ENCODE measurements around the gene POLR3GL. TPM values are rescaled to one million over a fixed set of nuclear protein-coding genes. Genes with fewer than 3 reads are reported as not detected.
"Not testable (repeated sequence)": the region's sequence is repeated elsewhere in the genome, so short reads cannot be mapped to it uniquely, and the experiment has no call there.

POLR3GL gene
- total RNA-seq, 1 donor from 2014 or later = 15.5 TPM

GRCh38 chr1:146021622-146022402 lies 57.3 kb downstream of the POLR3GL start, which contains the start of gene HJV:
Gene HJV (minus strand): TSS chr1:146021735. CDS start chr1:146020231, 1,504 bp downstream.
- no peak for DNase-seq (ENCODE audit: low read depth, low spot score)
- no peaks in the 10 kb centered on the region for H3K9me3 Mint-ChIP-seq
- no peaks in the 10 kb centered on the region for H3K36me3 Mint-ChIP-seq (ENCODE audit: low read depth)
- no peak within 1 kb of the TSS for H3K27ac Mint-ChIP-seq (ENCODE audit: unreplicated experiment)
- TF ChIP-seq, protein P1, sequence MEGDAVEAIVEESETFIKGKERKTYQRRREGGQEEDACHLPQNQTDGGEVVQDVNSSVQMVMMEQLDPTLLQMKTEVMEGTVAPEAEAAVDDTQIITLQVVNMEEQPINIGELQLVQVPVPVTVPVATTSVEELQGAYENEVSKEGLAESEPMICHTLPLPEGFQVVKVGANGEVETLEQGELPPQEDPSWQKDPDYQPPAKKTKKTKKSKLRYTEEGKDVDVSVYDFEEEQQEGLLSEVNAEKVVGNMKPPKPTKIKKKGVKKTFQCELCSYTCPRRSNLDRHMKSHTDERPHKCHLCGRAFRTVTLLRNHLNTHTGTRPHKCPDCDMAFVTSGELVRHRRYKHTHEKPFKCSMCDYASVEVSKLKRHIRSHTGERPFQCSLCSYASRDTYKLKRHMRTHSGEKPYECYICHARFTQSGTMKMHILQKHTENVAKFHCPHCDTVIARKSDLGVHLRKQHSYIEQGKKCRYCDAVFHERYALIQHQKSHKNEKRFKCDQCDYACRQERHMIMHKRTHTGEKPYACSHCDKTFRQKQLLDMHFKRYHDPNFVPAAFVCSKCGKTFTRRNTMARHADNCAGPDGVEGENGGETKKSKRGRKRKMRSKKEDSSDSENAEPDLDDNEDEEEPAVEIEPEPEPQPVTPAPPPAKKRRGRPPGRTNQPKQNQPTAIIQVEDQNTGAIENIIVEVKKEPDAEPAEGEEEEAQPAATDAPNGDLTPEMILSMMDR (conservative IDR thresholded peaks at IDR 0.05) = no peak
- H3K27me3 Mint-ChIP-seq (ENCODE audit: low read depth) = peaks cover 84% of the 10 kb centered on the region
- H3K4me3 Mint-ChIP-seq = no peak within 1 kb of the TSS
- H3K4me1 Mint-ChIP-seq = peaks cover 3% of the 10 kb centered on the region

DNA sequence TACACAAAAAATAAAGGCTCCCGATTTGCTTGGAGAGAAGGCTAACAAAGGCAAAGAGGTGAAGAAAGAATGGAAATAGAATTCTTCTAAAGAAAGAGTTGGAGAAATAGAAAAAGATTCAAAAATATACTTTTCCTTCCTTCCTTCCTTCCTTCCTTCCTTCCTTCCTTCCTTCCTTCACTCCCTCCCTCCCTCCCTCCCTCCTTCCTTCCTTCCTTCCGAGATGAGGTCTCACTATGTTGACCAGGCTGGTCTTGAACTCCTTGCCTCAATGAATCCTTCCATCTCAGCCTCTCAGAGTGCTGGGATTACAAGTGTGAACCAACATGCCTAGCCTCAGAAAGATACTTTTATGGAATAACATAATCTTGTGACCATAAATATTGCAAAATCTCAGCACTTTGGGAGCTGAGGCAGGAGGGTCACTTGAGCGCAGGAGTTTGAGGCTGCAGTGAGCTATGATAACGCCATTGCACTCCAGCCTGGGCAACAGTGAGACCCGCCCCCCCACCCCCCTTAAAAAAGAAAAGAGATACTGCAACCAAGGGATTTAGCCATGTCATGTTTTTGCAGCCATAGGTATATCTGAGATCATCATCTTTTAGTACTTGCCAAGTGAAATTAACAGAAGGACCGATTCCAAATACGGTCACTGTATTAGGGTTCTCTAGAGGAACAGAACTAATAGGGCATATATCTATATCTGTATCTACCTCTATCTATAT lies 58.1 kb downstream of the POLR3GL start:
- Mint-ChIP-seq H3K36me3 (ENCODE audit: low read depth) (no peaks in the 10 kb centered on the region), H3K9me3 (no peaks in the 10 kb centered on the region), H3K4me1 (peaks cover 3% of the 10 kb centered on the region), H3K27me3 (ENCODE audit: low read depth) (peaks cover 77% of the 10 kb centered on the region), H3K27ac (ENCODE audit: unreplicated experiment) (no peak overlapping the region), H3K4me3 (no peak overlapping the region)
- no peak for DNase-seq (ENCODE audit: low read depth, low spot score)
- TF ChIP-seq, protein P1 (conservative IDR thresholded peaks at IDR 0.05) = no peak

- peaks cover 48% of the 10 kb centered on the region for H3K27me3 Mint-ChIP-seq (ENCODE audit: low read depth)
- not testable (repeated sequence) for DNase-seq (ENCODE audit: low read depth, low spot score); H3K27ac Mint-ChIP-seq (ENCODE audit: unreplicated experiment); H3K9me3 Mint-ChIP-seq; H3K4me1 Mint-ChIP-seq; H3K36me3 Mint-ChIP-seq (ENCODE audit: low read depth); H3K4me3 Mint-ChIP-seq
Measured at GRCh38 chr1:146025787-146026495, 61.5 kb downstream of the POLR3GL start.

- DNase-seq (ENCODE audit: low read depth, low spot score); H3K36me3 Mint-ChIP-seq (ENCODE audit: low read depth); H3K4me3 Mint-ChIP-seq; H3K27ac Mint-ChIP-seq (ENCODE audit: unreplicated experiment); H3K9me3 Mint-ChIP-seq; H3K4me1 Mint-ChIP-seq: not testable (repeated sequence)
- peaks cover 41% of the 10 kb centered on the region for H3K27me3 Mint-ChIP-seq (ENCODE audit: low read depth)
Measured at GRCh38 chr1:146026650-146027049, 62.2 kb downstream of the POLR3GL start.

Other genes with a start within 250 kb of the POLR3GL start
- gene CD160, start 245.2 kb upstream of the POLR3GL start, total RNA-seq = not detected in 2 replicates
- 12.5 and 13.4 TPM in 2 replicates for gene RNF115, start 140.6 kb upstream of the POLR3GL start, total RNA-seq
- 38.4 and 38.5 TPM in 2 replicates for gene POLR3C, start 140.5 kb upstream of the POLR3GL start, total RNA-seq
- 4.5 TPM in 2 replicates for gene NUDT17, start 119.1 kb upstream of the POLR3GL start, total RNA-seq
- gene PIAS3, start 105.6 kb upstream of the POLR3GL start, total RNA-seq = 35.1 and 38.7 TPM in 2 replicates
- 0.07 and 0.11 TPM in 2 replicates for gene ANKRD35, start 78.8 kb upstream of the POLR3GL start, total RNA-seq
- 0.55 and 1.0 TPM in 2 replicates for gene ITGA10, start 54.6 kb upstream of the POLR3GL start, total RNA-seq
- gene PEX11B, start 46.0 kb upstream of the POLR3GL start, total RNA-seq = 18.7 and 22.1 TPM in 2 replicates
- gene RBM8A, start 37.2 kb upstream of the POLR3GL start, total RNA-seq = 273 and 285 TPM in 2 replicates
- 36.0 and 37.5 TPM in 2 replicates for gene LIX1L, start 6.7 kb upstream of the POLR3GL start, total RNA-seq
- gene ANKRD34A, start 115 bp upstream of the POLR3GL start, total RNA-seq = 0.49 and 1.2 TPM in 2 replicates
- 83.5 and 90.8 TPM in 2 replicates for gene TXNIP, start 31.9 kb downstream of the POLR3GL start, total RNA-seq
- gene HJV, start 57.0 kb downstream of the POLR3GL start, total RNA-seq = not detected in 2 replicates
- 2.1 and 2.2 TPM in 2 replicates for gene NBPF10, start 180.1 kb downstream of the POLR3GL start, total RNA-seq

All from neural crest cell (in vitro differentiated cells).